IMR-90 (cell line): ENCODE data around the gene LILRA6. TPM values are rescaled to one million over a fixed set of nuclear protein-coding genes. Genes with fewer than 3 reads are reported as not detected.
"Not testable (repeated sequence)": the region's sequence is repeated elsewhere in the genome, so short reads cannot be mapped to it uniquely, and the experiment has no call there.

Experiments
- ATAC-seq: fragments of 200-7000 bp; cut with Tn5 transposase; 2 replicates; pipeline ENCODE4 v1.9.1; 2020; ENCODE audit warnings: low read depth, mild to moderate bottlenecking, moderate library complexity
- BruUV-seq: library from RNA; stranded (reverse); fragments of 400-500 nt; replicated peaks from 2 replicates; lab custom pipeline; 2021; lab: Mats Ljungman, UMichigan
- CTCF ChIA-PET: fragments of 300-600 bp; formaldehyde crosslinking; extraction: SDS; loops from one replicate; lab custom pipeline; 2021; ENCODE audit warnings: antibody characterized with exemption; lab: Yijun Ruan, JAX
- POLR2A ChIA-PET: fragments of 300-600 bp; sonication (Branson Sonifier 250); formaldehyde crosslinking; loops from one replicate; lab custom pipeline; 2022; ENCODE audit warnings: antibody characterized with exemption; ENCODE audit not compliant: unreplicated experiment; lab: Charles Lee
- DNase-seq: peaks from one replicate; pipeline ENCODE4 v3.0.0; 2013
- H2AFZ ChIP-seq: replicated peaks from 2 replicates; pipeline ENCODE3; 2013; ENCODE audit warnings: low read length, mild to moderate bottlenecking; ENCODE audit not compliant: poor library complexity
- H2AK5ac ChIP-seq: 2 replicates; pipeline ENCODE4 v1.6.1; 2013; ENCODE audit warnings: low read depth, low read length, inconsistent platforms
- H2AK9ac ChIP-seq: replicated peaks from 2 replicates; pipeline ENCODE3; 2013; ENCODE audit warnings: mild to moderate bottlenecking, low read depth, low read length, moderate library complexity; ENCODE audit not compliant: poor library complexity
- H2BK120ac ChIP-seq: 2 replicates; pipeline ENCODE4 v1.6.1; 2013; ENCODE audit warnings: low read depth, low read length, inconsistent platforms
- H2BK15ac ChIP-seq: 3 replicates; pipeline ENCODE4 v1.6.1; 2013; ENCODE audit warnings: low read depth, low read length, inconsistent platforms
- H2BK20ac ChIP-seq: 2 replicates; pipeline ENCODE4 v1.6.1; 2013; ENCODE audit warnings: low read depth, mild to moderate bottlenecking, inconsistent platforms, low read length, moderate library complexity
- H2BK5ac ChIP-seq: 2 replicates; pipeline ENCODE4 v1.6.1; 2013; ENCODE audit warnings: mild to moderate bottlenecking, low read depth, low read length, inconsistent platforms; ENCODE audit not compliant: poor library complexity, severe bottlenecking
- H3K14ac ChIP-seq: replicated peaks from 2 replicates; pipeline ENCODE4 v1.6.1; 2013; ENCODE audit warnings: low read depth, low read length, inconsistent platforms
- H3K18ac ChIP-seq: 2 replicates; pipeline ENCODE4 v1.6.1; 2013; ENCODE audit warnings: low read depth, low read length, control low read depth
- H3K23ac ChIP-seq: 2 replicates; pipeline ENCODE4 v1.6.1; 2013; ENCODE audit warnings: low read depth, low read length, inconsistent platforms
- H3K27ac ChIP-seq: 2 replicates; pipeline ENCODE4 v1.5.1; 2013; ENCODE audit warnings: mild to moderate bottlenecking, control low read depth, low read length; ENCODE audit not compliant: insufficient read depth
- H3K27me3 ChIP-seq: 2 replicates; pipeline ENCODE4 v1.6.1; 2013; ENCODE audit warnings: low read length; ENCODE audit not compliant: control insufficient read depth, insufficient read depth
- H3K36me3 ChIP-seq: 2 replicates; pipeline ENCODE4 v1.6.1; 2013; ENCODE audit warnings: low read length, mixed read lengths; ENCODE audit not compliant: control insufficient read depth, insufficient read depth
- H3K4ac ChIP-seq: 2 replicates; pipeline ENCODE4 v1.6.1; 2013; ENCODE audit warnings: low read depth, low read length, inconsistent platforms
- H3K4me1 ChIP-seq: 2 replicates; pipeline ENCODE4 v1.6.1; 2013; ENCODE audit warnings: low read length, mixed read lengths; ENCODE audit not compliant: control insufficient read depth, insufficient read depth
- H3K4me2 ChIP-seq: 2 replicates; pipeline ENCODE4 v1.6.1; 2013; ENCODE audit warnings: low read depth, mild to moderate bottlenecking, control low read depth, low read length, moderate library complexity
- H3K4me3 ChIP-seq: 2 replicates; pipeline ENCODE4 v1.5.1; 2013; ENCODE audit warnings: low read depth, mild to moderate bottlenecking, control low read depth, low read length, moderate library complexity; ENCODE audit not compliant: insufficient read depth
- H3K56ac ChIP-seq: 2 replicates; pipeline ENCODE4 v1.6.1; 2013; ENCODE audit warnings: low read length, inconsistent platforms; ENCODE audit not compliant: insufficient read depth; ENCODE audit errors: extremely low read depth
- H3K79me1 ChIP-seq, 2 experiments: 2 replicates each; pipeline ENCODE4 v1.6.1; 2013; ENCODE audit warnings: low read length in 2 of 2, inconsistent platforms in 1 of 2, low read depth in 1 of 2
- H3K9ac ChIP-seq: 2 replicates; pipeline ENCODE4 v1.6.1; 2013; ENCODE audit warnings: low read depth, low read length, control low read depth
- H3K9me1 ChIP-seq: 2 replicates; pipeline ENCODE4 v1.6.1; 2013; ENCODE audit warnings: low read length, inconsistent platforms; ENCODE audit not compliant: insufficient read depth
- H3K9me3 ChIP-seq: 2 replicates; pipeline ENCODE4 v1.6.1; 2013; ENCODE audit warnings: low read length; ENCODE audit not compliant: control insufficient read depth, insufficient read depth
- H4K20me1 ChIP-seq: 2 replicates; pipeline ENCODE4 v1.6.1; 2013; ENCODE audit warnings: low read length, inconsistent platforms; ENCODE audit not compliant: insufficient read depth
- H4K5ac ChIP-seq: 2 replicates; pipeline ENCODE4 v1.6.1; 2013; ENCODE audit warnings: mild to moderate bottlenecking, low read depth, low read length, control low read depth
- H4K8ac ChIP-seq, 2 experiments: 2 replicates each; pipeline ENCODE4 v1.6.1; 2013; ENCODE audit warnings: low read depth in 2 of 2, low read length in 2 of 2, control low read depth in 1 of 2, inconsistent platforms in 1 of 2
- H4K91ac ChIP-seq: 2 replicates; pipeline ENCODE4 v1.6.1; 2013; ENCODE audit warnings: low read depth, low read length, inconsistent platforms; ENCODE audit not compliant: insufficient read depth
- WGBS, 2 experiments: methylation state at CpG; one replicate each; pipeline versions ENCODE4 v1.1.5 to v1.1.7; 2013; ENCODE audit warnings: missing lambda C conversion rate in 2 of 2; ENCODE audit not compliant: insufficient read length in 1 of 2; ENCODE audit errors: extremely low coverage in 2 of 2; 5-methylcytosine and 5-hydroxymethylcytosine counted together
- dilution Hi-C: fragments of 300-500 bp; cut with HindIII; formaldehyde crosslinking; loops from one replicate; pipeline ENCODE4 v1.14.3; 2018; ENCODE audit warnings: low sequenced_read_pairs; ENCODE audit not compliant: unreplicated experiment
- in situ Hi-C: fragments of 300-500 bp; cut with MboI; formaldehyde crosslinking; loops from 3 replicates; pipeline ENCODE4 v1.14.3; 2019; ENCODE audit warnings: low sequenced_read_pairs, inconsistent platforms, mixed read lengths
- intact Hi-C: fragments of 100-400 bp; cut with micrococcal nuclease; formaldehyde crosslinking; loops from 2 replicates; pipeline ENCODE4 v1.10.0; 2022
- polyA plus RNA-seq, 3 experiments: library from polyadenylated mRNA; depleted of rRNA; stranded (reverse); fragments of >200 nt; gene quantifications; 2 replicates each; pipeline ENCODE4 v1.2.3, GENCODE V29; 2012; ENCODE audit warnings: low replicate concordance in 1 of 3
- total RNA-seq: library from RNA; depleted of rRNA; stranded (reverse); fragments of >200 nt; gene quantifications from 2 replicates; pipeline ENCODE4 v1.2.3, GENCODE V29; 2012

LILRA6 gene
- total and polyA plus RNA-seq, 2 of the 4 experiments (the other 2 are of a cell fraction), result not detected

- CTCF ChIA-PET, H2AK9ac ChIP-seq, H2AK5ac ChIP-seq, H2BK120ac ChIP-seq, H4K20me1 ChIP-seq, H3K27me3 ChIP-seq, H2BK15ac ChIP-seq, H3K4me2 ChIP-seq, H2BK5ac ChIP-seq, in situ Hi-C loops, BruUV-seq, H3K9me1 ChIP-seq, POLR2A ChIA-PET, H3K79me1 ChIP-seq, H3K23ac ChIP-seq, H3K4ac ChIP-seq, H2BK20ac ChIP-seq, H3K4me3 ChIP-seq, intact Hi-C loops, H3K9me3 ChIP-seq, H4K5ac ChIP-seq, DNase-seq, H3K9ac ChIP-seq, ATAC-seq, H4K8ac ChIP-seq, H3K18ac ChIP-seq, H3K36me3 ChIP-seq, H4K91ac ChIP-seq, H3K14ac ChIP-seq, H3K4me1 ChIP-seq, H3K56ac ChIP-seq, H3K27ac ChIP-seq, dilution Hi-C loops, H2AFZ ChIP-seq: not testable (repeated sequence)
- no CpG with 5 or more reads among the region's 9 CpGs for WGBS, 2 experiments
Observed at GRCh38 chr19:54274516-54274915, 31.9 kb upstream of the LILRA6 start.
